Measurements from ENCODE around the gene PAQR9. TPM values are rescaled to one million over a fixed set of nuclear protein-coding genes. Genes with fewer than 3 reads are reported as not detected.

PAQR9 gene
- total and polyA plus RNA-seq, 7 experiments from 2014 or later: not detected

DNA sequence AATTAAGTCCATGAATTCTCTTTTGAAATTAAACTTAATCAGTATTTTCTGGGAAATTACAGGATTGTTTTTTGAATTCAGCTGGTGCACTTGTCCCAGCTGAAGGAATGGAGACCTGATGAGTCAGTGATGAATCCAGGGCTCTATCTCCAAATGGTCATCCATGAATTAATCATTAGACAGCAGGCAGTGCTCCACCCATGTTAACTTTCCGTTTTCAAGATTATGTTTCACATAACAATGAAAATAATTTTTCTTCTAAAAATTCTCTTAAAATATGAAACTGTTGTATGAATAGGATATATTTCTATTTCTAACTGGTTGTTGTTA, 13.9 kb upstream of the PAQR9 start:
- Mint-ChIP-seq H3K9me3 (no peaks in the 10 kb centered on the region), H3K27me3 (peaks cover 4 to 35% (median 18%) of the 10 kb centered on the region in 5 donors), H3K4me3 (no peak overlapping the region), H3K4me1 (no peaks in the 10 kb centered on the region), H3K27ac (no peak overlapping the region), H3K36me3 (no peaks in the 10 kb centered on the region)
- Histone ChIP-seq H3K27ac (ENCODE audit: low read depth, low read length) (no peak overlapping the region), H3K27me3 (ENCODE audit: control insufficient read depth in 2 of 2, insufficient read depth in 2 of 2, low read length in 2 of 2) (no peaks in the 10 kb centered on the region), H3K36me3 (ENCODE audit: control insufficient read depth in 2 of 3, insufficient read depth in 3 of 3, low read length in 3 of 3) (no peaks in the 10 kb centered on the region), H3K4me3 (ENCODE audit: low read length) (no peak overlapping the region), H3K9me3 (ENCODE audit: control insufficient read depth in 2 of 3, low read length in 3 of 3) (no peaks in the 10 kb centered on the region), H3K4me1 (ENCODE audit: control insufficient read depth in 2 of 2, insufficient read depth in 2 of 2, low read length in 2 of 2) (no peaks in the 10 kb centered on the region)
- DNase-seq (no peak), ATAC-seq (no peak)
- ChIA-PET POLR2A (no interaction called here), CTCF (no interaction called here)
- intact Hi-C loops (cut with micrococcal nuclease): no loop called here

DNA sequence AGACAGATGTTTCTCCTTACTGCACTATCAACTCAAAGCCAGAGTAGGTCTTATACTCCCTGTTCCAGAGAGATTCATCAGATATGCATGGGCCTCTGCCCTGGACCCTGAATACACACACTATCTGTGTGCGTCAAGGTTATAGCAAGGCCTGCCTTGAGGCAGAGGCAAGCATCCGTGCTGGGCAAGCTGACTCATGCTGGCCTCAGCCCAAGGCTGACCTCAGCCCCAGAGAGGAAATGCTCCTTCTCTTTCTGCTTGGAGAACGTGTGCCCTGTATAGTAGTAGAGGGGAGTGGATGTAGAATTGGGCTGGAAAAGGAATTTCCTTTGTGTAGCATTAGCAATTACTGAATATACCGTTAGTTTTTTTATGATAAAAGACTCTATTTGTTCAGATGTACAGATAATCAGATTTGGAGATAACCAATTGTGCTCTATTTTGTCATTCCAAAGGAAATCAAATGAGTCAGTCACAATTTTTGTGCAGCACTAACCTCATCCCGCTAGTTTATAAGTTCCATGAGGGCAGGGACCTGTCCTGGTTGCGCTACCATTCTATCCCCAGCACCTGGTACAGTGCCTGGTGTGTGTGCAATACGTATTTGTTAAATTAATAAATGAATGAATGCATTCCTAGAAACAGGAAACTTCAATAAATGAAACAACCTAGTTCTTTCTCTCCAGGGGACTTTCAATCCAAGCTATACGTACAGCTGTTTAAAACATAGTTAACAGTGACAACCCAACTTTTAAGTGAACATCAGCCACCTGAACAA, 13.3 kb upstream of the PAQR9 start:
- POLR2A ChIA-PET: no interaction called here
- Histone ChIP-seq H3K9me3 (ENCODE audit: control insufficient read depth in 2 of 3, low read length in 3 of 3) (no peaks in the 10 kb centered on the region), H3K27me3 (ENCODE audit: control insufficient read depth in 2 of 2, insufficient read depth in 2 of 2, low read length in 2 of 2) (no peaks in the 10 kb centered on the region), H3K4me1 (ENCODE audit: control insufficient read depth in 2 of 2, insufficient read depth in 2 of 2, low read length in 2 of 2) (no peaks in the 10 kb centered on the region), H3K36me3 (ENCODE audit: control insufficient read depth in 2 of 3, insufficient read depth in 3 of 3, low read length in 3 of 3) (no peaks in the 10 kb centered on the region), H3K4me3 (ENCODE audit: low read length) (no peak overlapping the region), H3K27ac (ENCODE audit: low read depth, low read length) (no peak overlapping the region)
- no peak overlapping the region for H3K27ac Mint-ChIP-seq
- no peaks in the 10 kb centered on the region for H3K9me3 Mint-ChIP-seq
- H3K27me3 Mint-ChIP-seq: peaks cover 4 to 38% (median 16%) of the 10 kb centered on the region in 5 donors
- ATAC-seq (peak; percentile 74), DNase-seq (no peak)
- no peak overlapping the region for H3K4me3 Mint-ChIP-seq
- no peaks in the 10 kb centered on the region for H3K4me1 Mint-ChIP-seq
- CTCF ChIA-PET: no interaction called here
- no peaks in the 10 kb centered on the region for H3K36me3 Mint-ChIP-seq
- intact Hi-C loops (cut with micrococcal nuclease): no loop called here

DNA sequence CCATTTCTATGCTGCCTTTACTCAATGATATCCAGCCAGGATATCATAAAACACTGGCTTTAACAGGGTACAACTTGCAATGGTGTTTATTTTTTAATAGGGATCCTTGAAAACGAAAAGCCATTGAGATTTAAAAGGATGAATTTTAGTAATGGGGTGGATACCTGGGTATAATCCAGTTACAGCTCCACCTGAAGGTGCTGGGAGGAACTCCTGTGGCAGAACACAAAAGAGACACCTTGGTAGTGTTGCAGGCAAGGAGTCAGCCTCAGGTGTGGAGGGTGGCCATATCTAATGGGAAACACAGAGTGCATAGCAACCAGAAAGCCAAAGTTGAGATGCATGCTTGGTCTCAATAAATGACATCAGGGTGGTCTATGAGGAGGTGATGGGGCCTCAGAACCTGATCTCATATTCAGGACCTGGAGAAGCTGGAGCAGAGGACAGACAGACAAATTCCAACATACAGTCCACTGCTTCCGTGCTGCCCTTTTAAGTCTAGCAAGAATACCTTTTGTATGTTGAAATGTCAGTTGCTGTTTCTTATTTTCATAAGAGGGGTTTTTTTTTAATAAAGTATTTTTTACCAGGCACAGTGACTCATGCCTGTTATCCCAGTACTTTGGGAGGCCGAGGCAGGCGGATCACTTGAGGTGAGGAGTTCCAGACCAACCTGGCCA, 12.0 kb upstream of the PAQR9 start:
- ATAC-seq (no peak), DNase-seq (no peak)
- H3K27me3 ChIP-seq (ENCODE audit: control insufficient read depth in 2 of 2, insufficient read depth in 2 of 2, low read length in 2 of 2): no peaks in the 10 kb centered on the region
- H3K27ac Mint-ChIP-seq: no peak overlapping the region
- no peaks in the 10 kb centered on the region for H3K9me3 ChIP-seq (ENCODE audit: control insufficient read depth in 2 of 3, low read length in 3 of 3)
- ChIA-PET CTCF (no interaction called here), POLR2A (no interaction called here)
- no peaks in the 10 kb centered on the region for H3K36me3 Mint-ChIP-seq
- H3K4me3 ChIP-seq (ENCODE audit: low read length): no peak overlapping the region
- no peaks in the 10 kb centered on the region for H3K4me1 ChIP-seq (ENCODE audit: control insufficient read depth in 2 of 2, insufficient read depth in 2 of 2, low read length in 2 of 2)
- H3K36me3 ChIP-seq (ENCODE audit: control insufficient read depth in 2 of 3, insufficient read depth in 3 of 3, low read length in 3 of 3): no peaks in the 10 kb centered on the region
- H3K4me3 Mint-ChIP-seq: no peak overlapping the region
- intact Hi-C loops (cut with micrococcal nuclease): no loop called here
- H3K4me1 Mint-ChIP-seq: no peaks in the 10 kb centered on the region
- peaks cover 13 to 46% (median 25%) of the 10 kb centered on the region in 5 donors for H3K27me3 Mint-ChIP-seq
- no peaks in the 10 kb centered on the region for H3K9me3 Mint-ChIP-seq
- H3K27ac ChIP-seq (ENCODE audit: low read depth, low read length): no peak overlapping the region

DNA sequence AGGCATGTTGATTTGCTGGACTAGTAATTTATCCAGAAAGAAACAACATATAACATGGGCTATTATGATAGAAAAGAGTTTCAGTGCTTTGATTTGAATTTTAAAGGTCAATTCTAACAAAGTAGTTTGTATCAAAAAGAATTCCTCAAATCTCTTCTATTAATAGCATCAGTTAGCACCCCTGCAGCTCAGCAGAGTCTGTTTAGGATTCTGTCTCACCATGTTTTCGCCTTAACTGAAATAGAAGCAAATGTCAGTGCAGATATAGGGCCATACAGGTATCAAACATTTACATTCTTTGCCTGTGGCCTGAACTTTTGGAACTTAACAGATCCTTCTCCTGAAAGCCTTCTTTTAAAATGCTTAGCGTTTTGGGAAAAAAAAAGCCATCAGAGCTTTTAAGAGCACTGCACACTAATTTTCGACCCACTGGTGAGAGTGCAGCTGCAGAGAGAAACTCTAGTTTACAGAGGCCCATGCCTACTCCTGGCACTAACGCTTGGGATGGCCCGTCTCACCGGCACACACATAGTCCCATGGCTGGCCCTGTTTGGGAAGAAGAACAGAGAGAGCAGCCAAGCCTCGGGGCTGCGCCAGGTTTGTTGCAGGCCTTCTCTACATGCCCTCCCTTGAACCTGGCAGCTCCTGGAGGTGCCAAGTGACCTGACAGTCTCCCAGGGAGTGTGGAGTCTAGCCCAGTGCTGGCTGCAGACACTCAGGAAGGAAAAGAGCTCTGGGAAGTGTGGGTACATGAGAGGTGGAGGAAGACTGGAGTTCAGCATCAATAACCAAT, 9.9 kb upstream of the PAQR9 start:
- H3K4me1 ChIP-seq (ENCODE audit: control insufficient read depth in 2 of 2, insufficient read depth in 2 of 2, low read length in 2 of 2): no peaks in the 10 kb centered on the region
- H3K27me3 ChIP-seq (ENCODE audit: control insufficient read depth in 2 of 2, insufficient read depth in 2 of 2, low read length in 2 of 2): no peaks in the 10 kb centered on the region
- no peak overlapping the region for H3K4me3 ChIP-seq (ENCODE audit: low read length)
- H3K27ac Mint-ChIP-seq: no peak overlapping the region
- no peak overlapping the region for H3K4me3 Mint-ChIP-seq
- peaks cover 0 to under 1% (median 0%) of the 10 kb centered on the region in 11 donors for H3K9me3 Mint-ChIP-seq
- intact Hi-C loops (cut with micrococcal nuclease): no loop called here
- CTCF ChIA-PET: interaction anchor here (0.6 kb wide), 1 partner anchor 379 kb away, joined by 3 read pairs; no protein-coding TSS in a partner anchor
- no peak for ATAC-seq
- H3K27me3 Mint-ChIP-seq: peaks cover 16 to 47% (median 29%) of the 10 kb centered on the region in 5 donors
- no peaks in the 10 kb centered on the region for H3K9me3 ChIP-seq (ENCODE audit: control insufficient read depth in 2 of 3, low read length in 3 of 3)
- no peaks in the 10 kb centered on the region for H3K4me1 Mint-ChIP-seq
- H3K36me3 ChIP-seq (ENCODE audit: control insufficient read depth in 2 of 3, insufficient read depth in 3 of 3, low read length in 3 of 3): no peaks in the 10 kb centered on the region
- POLR2A ChIA-PET: no interaction called here
- no peak for DNase-seq
- H3K36me3 Mint-ChIP-seq: no peaks in the 10 kb centered on the region
- no peak overlapping the region for H3K27ac ChIP-seq (ENCODE audit: low read depth, low read length)

DNA sequence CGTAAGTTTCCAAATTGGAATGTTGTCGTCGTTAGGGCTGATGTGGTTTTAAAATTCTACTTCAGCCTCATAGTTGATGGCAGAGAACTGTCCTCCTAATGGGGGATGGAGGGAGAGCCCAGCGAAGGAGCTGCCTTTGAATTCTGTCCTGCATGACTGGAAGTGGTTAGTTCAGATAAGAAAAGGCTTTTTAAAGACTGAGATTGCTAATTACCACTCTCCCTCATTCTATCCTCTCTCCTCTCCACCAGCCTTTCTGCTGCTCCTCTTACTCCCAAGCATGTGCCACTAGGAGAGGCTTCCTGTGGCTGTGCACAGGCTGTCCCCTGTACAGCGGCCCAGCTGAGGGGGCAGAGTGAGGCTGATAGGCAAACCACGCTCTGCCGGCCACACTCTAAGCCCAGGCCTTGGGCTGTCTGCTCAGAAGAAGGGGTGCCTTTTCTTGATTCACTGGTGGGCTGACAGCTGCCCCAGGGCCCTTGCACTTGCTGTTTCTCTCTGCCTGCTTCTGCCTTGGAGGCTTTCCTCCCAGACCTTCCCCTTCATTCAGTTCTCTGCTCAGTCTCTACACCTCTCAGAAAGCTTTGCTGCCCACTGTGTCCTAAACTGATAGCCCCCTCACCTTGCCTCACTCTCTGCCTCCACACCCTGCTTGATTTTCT, 8.7 kb upstream of the PAQR9 start:
- DNase-seq (no peak), ATAC-seq (no peak)
- H3K27me3 Mint-ChIP-seq: peaks cover 16 to 50% (median 31%) of the 10 kb centered on the region in 5 donors
- H3K4me1 Mint-ChIP-seq: no peaks in the 10 kb centered on the region
- Histone ChIP-seq H3K27me3 (ENCODE audit: control insufficient read depth in 2 of 2, insufficient read depth in 2 of 2, low read length in 2 of 2) (no peaks in the 10 kb centered on the region), H3K4me3 (ENCODE audit: low read length) (no peak overlapping the region), H3K36me3 (ENCODE audit: control insufficient read depth in 2 of 3, insufficient read depth in 3 of 3, low read length in 3 of 3) (no peaks in the 10 kb centered on the region), H3K4me1 (ENCODE audit: control insufficient read depth in 2 of 2, insufficient read depth in 2 of 2, low read length in 2 of 2) (no peaks in the 10 kb centered on the region), H3K27ac (ENCODE audit: low read depth, low read length) (no peak overlapping the region), H3K9me3 (ENCODE audit: control insufficient read depth in 2 of 3, low read length in 3 of 3) (no peaks in the 10 kb centered on the region)
- H3K9me3 Mint-ChIP-seq: peaks cover 0 to 2% (median 0%) of the 10 kb centered on the region in 11 donors
- H3K27ac Mint-ChIP-seq: no peak overlapping the region
- ChIA-PET CTCF (no interaction called here), POLR2A (no interaction called here)
- intact Hi-C loops (cut with micrococcal nuclease): no loop called here
- no peak overlapping the region for H3K4me3 Mint-ChIP-seq
- H3K36me3 Mint-ChIP-seq: no peaks in the 10 kb centered on the region

DNA sequence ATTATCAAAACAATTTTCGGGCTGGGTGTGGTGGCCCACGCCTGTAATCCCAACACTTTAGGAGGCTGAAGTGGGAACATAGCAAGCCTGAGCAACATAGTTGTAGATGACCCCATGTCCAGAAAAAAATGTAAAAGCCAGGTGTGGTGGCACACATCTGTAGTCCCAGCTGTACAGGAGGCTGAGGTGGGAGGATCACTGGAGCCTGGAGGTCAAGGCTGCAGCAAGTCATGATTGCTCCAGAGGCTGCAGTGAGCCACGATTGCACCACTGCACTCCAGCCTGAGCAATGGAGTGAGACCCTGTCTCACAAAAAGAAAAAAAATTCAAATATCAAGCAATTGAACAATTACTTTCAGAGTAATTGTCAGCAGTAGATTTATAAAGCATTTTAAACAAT, 8.0 kb upstream of the PAQR9 start:
- no peaks in the 10 kb centered on the region for H3K4me1 ChIP-seq (ENCODE audit: control insufficient read depth in 2 of 2, insufficient read depth in 2 of 2, low read length in 2 of 2)
- H3K9me3 Mint-ChIP-seq: peaks cover 0 to 2% (median 0%) of the 10 kb centered on the region in 11 donors
- H3K27ac Mint-ChIP-seq: no peak overlapping the region
- ATAC-seq: no peak
- intact Hi-C loops (cut with micrococcal nuclease): no loop called here
- no peaks in the 10 kb centered on the region for H3K9me3 ChIP-seq (ENCODE audit: control insufficient read depth in 2 of 3, low read length in 3 of 3)
- H3K27me3 Mint-ChIP-seq: peaks cover 23 to 48% (median 36%) of the 10 kb centered on the region in 5 donors
- H3K27ac ChIP-seq (ENCODE audit: low read depth, low read length): no peak overlapping the region
- CTCF ChIA-PET: no interaction called here
- H3K27me3 ChIP-seq (ENCODE audit: control insufficient read depth in 2 of 2, insufficient read depth in 2 of 2, low read length in 2 of 2): no peaks in the 10 kb centered on the region
- H3K4me3 ChIP-seq (ENCODE audit: low read length): no peak overlapping the region
- no peak for DNase-seq
- POLR2A ChIA-PET: no interaction called here
- no peak overlapping the region for H3K4me3 Mint-ChIP-seq
- no peaks in the 10 kb centered on the region for H3K36me3 ChIP-seq (ENCODE audit: control insufficient read depth in 2 of 3, insufficient read depth in 3 of 3, low read length in 3 of 3)
- H3K36me3 Mint-ChIP-seq: no peaks in the 10 kb centered on the region
- H3K4me1 Mint-ChIP-seq: no peaks in the 10 kb centered on the region
